GM12878 (cell line): ENCODE data around the gene TDRD10. TPM values are rescaled to one million over a fixed set of nuclear protein-coding genes. Genes with fewer than 3 reads are reported as not detected.

Experiments
- ATAC-seq: fragments of 200-7000 bp; cut with Tn5 transposase; 3 replicates; pipeline ENCODE4 v1.9.1; 2020; ENCODE audit warnings: mild to moderate bottlenecking, moderate library complexity
- BruUV-seq: library from RNA; stranded (reverse); fragments of 400-500 nt; replicated peaks from 2 replicates; lab custom pipeline; 2021; lab: Mats Ljungman, UMichigan
- CTCF ChIA-PET: fragments of 300-600 bp; sonication (Branson Sonifier 250); formaldehyde crosslinking; extraction: SDS; loops from one replicate; lab custom pipeline; 2021; ENCODE audit warnings: inconsistent platforms; lab: Yijun Ruan, JAX
- POLR2A ChIA-PET: fragments of 350-600 bp; formaldehyde crosslinking; extraction: SDS; loops from one replicate; lab custom pipeline; 2021; ENCODE audit warnings: inconsistent platforms; lab: Charles Lee
- RAD21 ChIA-PET: fragments of 300-600 bp; sonication (Branson Sonifier 250); formaldehyde crosslinking; loops from one replicate; lab custom pipeline; 2023; ENCODE audit warnings: antibody characterized with exemption; ENCODE audit not compliant: unreplicated experiment; lab: Charles Lee
- SMC1A ChIA-PET: fragments of 300-600 bp; sonication (Branson Sonifier 250); formaldehyde crosslinking; loops from one replicate; lab custom pipeline; 2023; ENCODE audit not compliant: unreplicated experiment, uncharacterized antibody; lab: Charles Lee
- DNase-seq: peaks from one replicate; pipeline ENCODE4 v3.0.0-alpha.2; 2011; ENCODE audit warnings: low read depth, low spot score
- FAIRE-seq: peaks from 3 replicates; lab custom pipeline; 2011; peaks lifted over from hg19 to GRCh38; lab: Jason Lieb, UNC
- H2AFZ ChIP-seq: 2 replicates; pipeline ENCODE4 v1.6.0; 2011; ENCODE audit warnings: low read depth, low read length, control low read depth; ENCODE audit not compliant: control insufficient read depth
- H3K27ac ChIP-seq: 2 replicates; pipeline ENCODE4 v1.5.1; 2011; ENCODE audit warnings: control low read depth; ENCODE audit not compliant: control insufficient read depth, insufficient read depth
- H3K27me3 ChIP-seq, 2 experiments: replicated peaks in 1 of 2; 2 replicates each; pipeline versions ENCODE4 v1.6.0 to v1.6.1; 2011; ENCODE audit warnings: low read length in 1 of 2; ENCODE audit not compliant: control insufficient read depth in 2 of 2, insufficient read depth in 2 of 2
- H3K36me3 ChIP-seq, 2 experiments: 2 replicates each; pipeline ENCODE4 v1.5.1; 2011; ENCODE audit warnings: low read length in 1 of 2; ENCODE audit not compliant: control insufficient read depth in 2 of 2, insufficient read depth in 2 of 2
- H3K4me1 ChIP-seq: 2 replicates; pipeline ENCODE4 v1.6.1; 2011; ENCODE audit warnings: mild to moderate bottlenecking, low read length, moderate library complexity, mixed read lengths; ENCODE audit not compliant: control insufficient read depth, insufficient read depth
- H3K4me2 ChIP-seq: 2 replicates; pipeline ENCODE4 v1.6.0; 2011; ENCODE audit warnings: control low read depth; ENCODE audit not compliant: control insufficient read depth, insufficient read depth
- H3K4me3 ChIP-seq: fragments of 200-600 bp; sonication (generic); 2 replicates; pipeline ENCODE4 v1.5.1; 2016
- H3K79me2 ChIP-seq: 2 replicates; pipeline ENCODE4 v1.6.0; 2011; ENCODE audit warnings: low read length; ENCODE audit not compliant: control insufficient read depth, insufficient read depth
- H3K9ac ChIP-seq: 2 replicates; pipeline ENCODE4 v1.8.0; 2011; ENCODE audit warnings: low read length, control low read depth, mixed read lengths; ENCODE audit not compliant: control insufficient read depth, insufficient read depth
- H3K9me3 ChIP-seq: replicated peaks from 3 replicates; pipeline ENCODE4 v1.5.1; 2011; ENCODE audit warnings: mild to moderate bottlenecking, low read length; ENCODE audit not compliant: control insufficient read depth, insufficient read depth
- H4K20me1 ChIP-seq: 2 replicates; pipeline ENCODE4 v1.6.0; 2011; ENCODE audit not compliant: control insufficient read depth, insufficient read depth
- BCL3 ChIP-seq: IDR thresholded peaks from 2 replicates; pipeline ENCODE4 v1.6.1; 2011; ENCODE audit warnings: borderline replicate concordance, low read depth, mild to moderate bottlenecking, moderate library complexity, low read length; ENCODE audit not compliant: insufficient read depth, poor library complexity, severe bottlenecking
- CBFB ChIP-seq: IDR thresholded peaks from 2 replicates; pipeline ENCODE4 v1.6.1; 2016; ENCODE audit warnings: antibody characterized with exemption, low read depth
- EGR1 ChIP-seq, 2 experiments: IDR thresholded peaks; 1 replicate in 1 of 2; 2 replicates in 1 of 2; pipeline ENCODE4 v1.6.1; 2011 to 2012; ENCODE audit warnings: low read depth in 2 of 2, low read length in 2 of 2, borderline replicate concordance in 1 of 2, mild to moderate bottlenecking in 1 of 2, moderate library complexity in 1 of 2
- FOXK2 ChIP-seq: fragments of 450-650 bp; IDR thresholded peaks from 2 replicates; pipeline ENCODE4 v1.6.1; 2017; ENCODE audit warnings: mild to moderate bottlenecking, moderate library complexity
- MTA2 ChIP-seq: fragments of 450-650 bp; IDR thresholded peaks from 2 replicates; pipeline ENCODE4 v1.6.1; 2016; ENCODE audit warnings: low read depth, mild to moderate bottlenecking, moderate library complexity
- NFIC ChIP-seq: IDR thresholded peaks from 2 replicates; pipeline ENCODE4 v1.6.1; 2012; ENCODE audit warnings: low read depth, mild to moderate bottlenecking, inconsistent platforms, low read length, moderate library complexity
- NFYA ChIP-seq: IDR thresholded peaks from 2 replicates; pipeline ENCODE4 v1.6.1; 2011; ENCODE audit warnings: low read depth, mild to moderate bottlenecking, low read length, improper control_type of control experiment, borderline replicate concordance
- NR2F1 ChIP-seq: fragments of 450-650 bp; conservative IDR thresholded peaks from 2 replicates; pipeline ENCODE4 v1.6.1; 2017; ENCODE audit warnings: mild to moderate bottlenecking
- PBX3 ChIP-seq: IDR thresholded peaks from 2 replicates; pipeline ENCODE4 v1.6.1; 2011; ENCODE audit warnings: mild to moderate bottlenecking, low read depth, low read length, moderate library complexity; ENCODE audit not compliant: insufficient replicate concordance
- PML ChIP-seq: IDR thresholded peaks from 2 replicates; pipeline ENCODE4 v1.6.1; 2012; ENCODE audit warnings: low read length, inconsistent platforms
- SREBF1 ChIP-seq: IDR thresholded peaks from 2 replicates; pipeline ENCODE4 v1.6.1; 2012; ENCODE audit warnings: mild to moderate bottlenecking, low read length
- SREBF2 ChIP-seq: IDR thresholded peaks from 2 replicates; pipeline ENCODE4 v1.6.1; 2012; ENCODE audit warnings: mild to moderate bottlenecking, low read length
- ZNF592 ChIP-seq: fragments of 450-650 bp; IDR thresholded peaks from 2 replicates; pipeline ENCODE4 v1.6.1; 2017; ENCODE audit warnings: mild to moderate bottlenecking, moderate library complexity
- ZZZ3 ChIP-seq: IDR thresholded peaks from 2 replicates; pipeline ENCODE4 v1.6.1; 2011; ENCODE audit warnings: low read depth; ENCODE audit not compliant: control insufficient read depth, insufficient read length
- WGBS: methylation state at CpG from one replicate; pipeline ENCODE4 v1.1.6; 2016; ENCODE audit warnings: low lambda C conversion rate; ENCODE audit not compliant: insufficient replicate concordance, insufficient coverage; ENCODE audit errors: missing lambda C conversion rate; 5-methylcytosine and 5-hydroxymethylcytosine counted together
- in situ Hi-C: fragments of 300-500 bp; cut with MboI; formaldehyde crosslinking; loops from 9 replicates; pipeline ENCODE4 v1.14.3; 2018; ENCODE audit warnings: mixed read lengths
- intact Hi-C: fragments of 100-400 bp; cut with micrococcal nuclease; formaldehyde crosslinking; loops from one replicate; pipeline ENCODE4 v1.14.2; 2022; ENCODE audit not compliant: unreplicated experiment
- polyA plus RNA-seq, 11 experiments: library from polyadenylated mRNA; depleted of rRNA in 4 of 11; unstranded in 6 of 11; stranded (reverse) in 5 of 11; fragments of >200 nt; fragmentation: Nextera tagmentation in 4 of 11; fragmentation: Illumina TruSeq in 1 of 11; extraction: Ambion mirVana in 4 of 11; extraction: Trizol in 1 of 11; gene quantifications; 1 replicate in 1 of 11; 2 replicates in 10 of 11; pipeline versions ENCODE4 v1.2.1 to v1.2.3, GENCODE V29; 2011 to 2016; ENCODE audit warnings: inconsistent platforms in 2 of 11, missing spikeins in 2 of 11, low read depth in 1 of 11
- total RNA-seq, 4 experiments: library from RNA; depleted of rRNA in 3 of 4; stranded (reverse); fragments of >200 nt in 3 of 4; fragmentation: Illumina TruSeq in 1 of 4; extraction: Trizol in 1 of 4; gene quantifications; 2 replicates each; pipeline versions ENCODE4 v1.2.1 to v1.2.3, GENCODE V29; 2013 to 2021

The TDRD10 gene
- total and polyA plus RNA-seq, 10 of the 15 experiments (the other 5 are each of a cell fraction or from before 2014, with no cell fraction given) = not detected

- ATAC-seq = no peak
- ChIA-PET POLR2A (no interaction called here), CTCF (interaction anchor here (0.6 to 7.3 kb wide), 4 partner anchors 22 to 142 kb away, joined by 3 to 94 read pairs (median 4); no protein-coding TSS in a partner anchor), SMC1A (interaction anchor here (0.6 to 0.9 kb wide), 2 partner anchors 70 to 81 kb away, joined by 3 read pairs; no protein-coding TSS in a partner anchor), RAD21 (interaction anchor here (0.5 kb wide), 1 partner anchor 141 kb away, joined by 3 read pairs; no protein-coding TSS in a partner anchor)
- no peak for FAIRE-seq
- Histone ChIP-seq H4K20me1 (no peaks in the 10 kb centered on the region), H3K27me3 (0 out of 4 replicates have a peak, but pooled peaks cover 0 to 1% of the 10 kb centered on the region in 2 experiments), H3K4me3 (no peak overlapping the region), H2AFZ (no peak overlapping the region), H3K79me2 (no peaks in the 10 kb centered on the region), H3K27ac (no peak overlapping the region), H3K4me1 (peaks cover 3% of the 10 kb centered on the region; the same call in 1 of the 2 replicates), H3K36me3 (no peaks in the 10 kb centered on the region), H3K4me2 (no peak overlapping the region), H3K9ac (no peak overlapping the region), H3K9me3 (no peaks in the 10 kb centered on the region)
- no TSS peak for BruUV-seq
- intact Hi-C loops (loop anchor here (5.0 kb wide), 1 partner anchor 401 kb away; no protein-coding TSS in a partner anchor), in situ Hi-C loops (no loop called here)
- TF ChIP-seq PML (no peak), NFIC (no peak), ZZZ3 (no peak), NR2F1 (no peak), EGR1 (IDR thresholded peaks at IDR 0.05; ENCODE audit: borderline replicate concordance in 1 of 2, low read depth in 2 of 2, low read length in 2 of 2) (no peak), FOXK2 (no peak), SREBF2 (no peak), ZNF592 (no peak), CBFB (no peak), SREBF1 (no peak), NFYA (no peak), BCL3 (no peak), PBX3 (no peak), MTA2 (no peak)
- WGBS = 100% methylated on average over 1 of the region's 1 CpG
- no peak for DNase-seq
These were observed 25.2 kb upstream of the TDRD10 start for GRCh38 chr1:154476791-154477190.
